Osteoblast (primary cell): Measurements from ENCODE around the gene MKNK1. TPM values are rescaled to one million over a fixed set of nuclear protein-coding genes. Genes with fewer than 3 reads are reported as not detected.

ENCODE experiments used
- DNase-seq: peaks from one replicate; pipeline ENCODE4 v3.0.0; 2011; ENCODE audit warnings: low spot score, mixed read lengths; ENCODE audit not compliant: insufficient read length; ENCODE audit errors: missing footprints
- H2AFZ ChIP-seq: 2 replicates; pipeline ENCODE4 v1.6.0; 2011; ENCODE audit warnings: mild to moderate bottlenecking, low read length
- H3K27ac ChIP-seq: 2 replicates; pipeline ENCODE4 v1.5.1; 2011; ENCODE audit warnings: mild to moderate bottlenecking, low read depth, low read length, moderate library complexity
- H3K27me3 ChIP-seq: 2 replicates; pipeline ENCODE4 v1.6.0; 2012; ENCODE audit warnings: mild to moderate bottlenecking, control low read depth, inconsistent platforms, low read length, moderate library complexity; ENCODE audit not compliant: insufficient read depth
- H3K36me3 ChIP-seq: 2 replicates; pipeline ENCODE4 v1.5.1; 2011; ENCODE audit warnings: mild to moderate bottlenecking, low read length, control low read depth, moderate library complexity; ENCODE audit not compliant: insufficient read depth
- H3K4me1 ChIP-seq: 2 replicates; pipeline ENCODE4 v1.5.1; 2011; ENCODE audit warnings: mild to moderate bottlenecking, low read length, control low read depth, moderate library complexity; ENCODE audit not compliant: insufficient read depth
- H3K4me2 ChIP-seq: 2 replicates; pipeline ENCODE4 v1.6.0; 2011; ENCODE audit warnings: mild to moderate bottlenecking, low read length; ENCODE audit not compliant: insufficient read depth
- H3K4me3 ChIP-seq: fragments of 200-600 bp; sonication (generic); 3 replicates; pipeline ENCODE4 v1.5.1; 2012; ENCODE audit warnings: mild to moderate bottlenecking, low read length, inconsistent platforms; ENCODE audit not compliant: insufficient read depth
- H3K79me2 ChIP-seq: 2 replicates; pipeline ENCODE4 v1.6.0; 2012; ENCODE audit warnings: mild to moderate bottlenecking, low read length, control low read depth, inconsistent platforms; ENCODE audit not compliant: insufficient read depth
- H3K9me3 ChIP-seq: 2 replicates; pipeline ENCODE4 v1.5.1; 2011; ENCODE audit warnings: low read depth, low read length, control low read depth
- H4K20me1 ChIP-seq: 2 replicates; pipeline ENCODE4 v1.6.0; 2012; ENCODE audit warnings: mild to moderate bottlenecking, low read length, control low read depth; ENCODE audit not compliant: insufficient read depth
- total RNA-seq: library from RNA; depleted of rRNA; stranded (reverse); fragments of >200 nt; gene quantifications from 2 replicates; pipeline ENCODE4 v1.2.3, GENCODE V29; 2012
- TF ChIP-seq, protein P1 (sequence below): IDR thresholded peaks from 2 replicates; pipeline ENCODE4 v1.5.1; 2011; ENCODE audit warnings: mild to moderate bottlenecking, low read depth, low read length, moderate library complexity; ENCODE audit errors: extremely low read depth

MKNK1 gene
- total RNA-seq, 1 donor: 31.8 TPM

DNA sequence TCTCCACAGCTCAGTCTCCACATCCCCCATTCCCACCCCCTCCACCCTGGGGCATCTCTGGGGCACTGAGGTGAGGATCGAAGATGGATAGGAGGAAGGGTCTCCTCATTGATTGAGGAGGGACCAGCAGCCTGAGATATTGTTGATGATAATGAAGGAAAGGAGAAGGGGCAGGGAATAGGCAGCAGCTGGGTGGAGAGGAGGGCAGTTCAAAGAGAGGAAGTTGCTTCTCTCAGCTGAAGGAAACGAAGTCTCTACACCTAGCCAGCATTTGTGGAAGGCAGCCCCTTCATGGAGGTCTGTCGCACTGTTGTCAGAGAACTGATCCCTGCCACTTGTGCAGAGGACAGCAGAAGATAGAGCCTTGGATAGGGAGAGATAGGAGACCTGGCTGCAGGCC, 58.3 kb downstream of the MKNK1 start:
- no peaks in the 10 kb centered on the region for H3K36me3 ChIP-seq
- H3K9me3 ChIP-seq: no peaks in the 10 kb centered on the region
- no peak overlapping the region for H3K4me2 ChIP-seq
- no peak overlapping the region for H3K27ac ChIP-seq
- no peak overlapping the region for H3K4me3 ChIP-seq
- no peaks in the 10 kb centered on the region for H4K20me1 ChIP-seq
- H3K79me2 ChIP-seq: no peaks in the 10 kb centered on the region
- H2AFZ ChIP-seq: no peak overlapping the region
- TF ChIP-seq, protein P1, sequence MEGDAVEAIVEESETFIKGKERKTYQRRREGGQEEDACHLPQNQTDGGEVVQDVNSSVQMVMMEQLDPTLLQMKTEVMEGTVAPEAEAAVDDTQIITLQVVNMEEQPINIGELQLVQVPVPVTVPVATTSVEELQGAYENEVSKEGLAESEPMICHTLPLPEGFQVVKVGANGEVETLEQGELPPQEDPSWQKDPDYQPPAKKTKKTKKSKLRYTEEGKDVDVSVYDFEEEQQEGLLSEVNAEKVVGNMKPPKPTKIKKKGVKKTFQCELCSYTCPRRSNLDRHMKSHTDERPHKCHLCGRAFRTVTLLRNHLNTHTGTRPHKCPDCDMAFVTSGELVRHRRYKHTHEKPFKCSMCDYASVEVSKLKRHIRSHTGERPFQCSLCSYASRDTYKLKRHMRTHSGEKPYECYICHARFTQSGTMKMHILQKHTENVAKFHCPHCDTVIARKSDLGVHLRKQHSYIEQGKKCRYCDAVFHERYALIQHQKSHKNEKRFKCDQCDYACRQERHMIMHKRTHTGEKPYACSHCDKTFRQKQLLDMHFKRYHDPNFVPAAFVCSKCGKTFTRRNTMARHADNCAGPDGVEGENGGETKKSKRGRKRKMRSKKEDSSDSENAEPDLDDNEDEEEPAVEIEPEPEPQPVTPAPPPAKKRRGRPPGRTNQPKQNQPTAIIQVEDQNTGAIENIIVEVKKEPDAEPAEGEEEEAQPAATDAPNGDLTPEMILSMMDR: no peak
- peaks cover 2% of the 10 kb centered on the region for H3K4me1 ChIP-seq
- DNase-seq: no peak
- H3K27me3 ChIP-seq: peaks cover 51% of the 10 kb centered on the region

DNA sequence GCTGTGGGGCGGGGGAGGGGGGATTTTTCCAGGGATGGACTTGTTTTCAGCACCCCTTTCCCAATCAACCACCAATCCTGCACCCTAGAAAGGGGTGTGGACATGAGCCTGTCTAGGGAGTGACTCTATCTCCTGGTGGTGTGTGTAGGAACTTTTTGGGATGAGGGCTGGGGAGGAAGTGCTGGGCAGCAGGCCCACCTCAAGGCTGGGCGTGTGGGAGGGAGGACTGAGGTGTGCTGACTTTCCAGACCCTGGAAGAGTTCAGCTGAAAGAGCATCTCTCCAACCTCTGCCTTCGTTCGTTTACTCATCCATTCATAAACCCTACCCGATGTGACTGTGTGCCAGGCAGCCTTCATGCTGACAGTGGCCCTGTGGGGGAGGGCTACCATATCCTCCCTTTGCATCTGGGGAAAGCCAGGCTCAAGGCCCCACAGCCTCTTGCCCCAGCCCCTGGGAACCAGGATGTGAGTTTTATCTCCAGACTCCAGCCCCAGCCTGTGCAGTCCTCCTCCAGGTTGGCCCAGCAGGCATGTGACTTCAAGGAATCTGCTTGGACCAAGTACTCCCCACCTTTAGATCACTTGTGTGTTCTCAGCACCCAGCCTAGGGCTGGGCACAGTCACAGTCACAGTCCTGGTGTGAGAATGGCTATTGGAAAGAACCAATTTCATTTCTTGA, 59.4 kb downstream of the MKNK1 start:
- TF ChIP-seq, protein P1: no peak
- H2AFZ ChIP-seq: no peak overlapping the region
- no peak for DNase-seq
- H3K4me1 ChIP-seq: peaks cover 8% of the 10 kb centered on the region
- no peaks in the 10 kb centered on the region for H3K79me2 ChIP-seq
- H3K27ac ChIP-seq: no peak overlapping the region
- peaks cover 51% of the 10 kb centered on the region for H3K27me3 ChIP-seq
- H3K9me3 ChIP-seq: no peaks in the 10 kb centered on the region
- H3K36me3 ChIP-seq: no peaks in the 10 kb centered on the region
- no peak overlapping the region for H3K4me3 ChIP-seq
- H4K20me1 ChIP-seq: no peaks in the 10 kb centered on the region
- H3K4me2 ChIP-seq: no peak overlapping the region

DNA sequence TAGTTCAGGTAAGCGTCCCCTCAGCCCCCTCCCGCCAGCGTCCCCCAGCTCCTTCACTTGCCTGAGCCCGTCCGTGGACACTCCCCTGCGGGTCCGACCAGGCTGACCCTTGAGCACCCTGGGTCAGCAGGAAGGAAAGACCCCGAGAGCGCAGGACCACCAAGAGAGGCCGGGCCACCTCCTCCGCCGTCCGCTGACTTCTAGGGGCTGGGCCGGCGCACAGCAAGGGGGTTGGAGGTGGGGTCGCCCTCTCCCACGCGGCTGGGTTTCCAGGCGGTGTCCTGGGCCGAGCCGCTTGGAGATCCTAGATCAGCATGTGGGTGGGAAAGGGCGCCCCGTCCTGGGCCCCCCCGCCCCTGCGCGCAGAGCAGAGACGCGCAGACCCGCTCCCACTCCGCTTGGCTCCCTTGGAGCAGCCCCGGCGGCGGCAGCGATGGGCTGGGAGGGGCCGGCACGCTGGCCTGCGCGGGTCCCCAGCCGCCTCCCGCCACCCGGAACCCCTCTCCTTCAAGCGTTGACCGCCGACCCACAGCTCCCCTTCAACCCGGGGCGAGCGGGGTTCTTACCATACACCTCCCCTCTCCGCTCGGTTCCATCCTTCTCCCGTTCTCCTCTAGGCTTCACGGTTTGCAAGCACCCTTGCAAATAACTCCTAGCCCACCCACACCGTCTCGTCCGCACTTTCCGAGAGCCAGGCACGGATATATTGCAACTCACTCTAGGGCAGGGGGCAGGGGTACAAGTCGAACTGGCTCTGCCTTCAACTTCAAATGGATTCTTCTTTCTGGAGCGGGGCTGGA, 60.1 kb downstream of the MKNK1 start:
- H4K20me1 ChIP-seq: no peaks in the 10 kb centered on the region
- H3K9me3 ChIP-seq: no peaks in the 10 kb centered on the region
- TF ChIP-seq, protein P1: no peak
- H3K27me3 ChIP-seq: peaks cover 51% of the 10 kb centered on the region
- H2AFZ ChIP-seq: no peak overlapping the region
- peaks cover 10% of the 10 kb centered on the region for H3K4me1 ChIP-seq
- H3K36me3 ChIP-seq: no peaks in the 10 kb centered on the region
- H3K4me2 ChIP-seq: no peak overlapping the region
- H3K4me3 ChIP-seq: no peak overlapping the region
- no peak overlapping the region for H3K27ac ChIP-seq
- H3K79me2 ChIP-seq: no peaks in the 10 kb centered on the region
- no peak for DNase-seq

DNA sequence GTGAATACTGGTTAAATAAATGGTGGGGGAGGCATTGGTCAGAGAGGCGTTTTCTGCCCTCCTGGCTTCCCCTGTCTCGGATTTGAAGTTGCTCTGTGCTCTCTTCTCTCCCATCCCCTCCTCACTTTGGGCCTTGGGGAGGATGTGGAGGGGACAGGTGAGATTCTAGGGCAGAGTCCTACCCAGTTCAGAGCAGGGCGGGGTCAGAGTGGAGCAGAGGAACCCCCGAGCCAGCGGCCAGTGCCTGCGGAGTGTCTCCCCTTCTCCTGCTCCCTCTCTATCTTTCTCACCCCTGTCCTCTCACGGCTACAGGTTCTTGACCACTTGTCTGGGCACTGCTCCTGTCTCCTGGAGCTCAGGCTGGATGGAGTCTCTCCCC, 60.7 kb downstream of the MKNK1 start:
- H3K9me3 ChIP-seq: no peaks in the 10 kb centered on the region
- no peak overlapping the region for H3K27ac ChIP-seq
- no peaks in the 10 kb centered on the region for H3K79me2 ChIP-seq
- H3K4me2 ChIP-seq: no peak overlapping the region
- peaks cover 10% of the 10 kb centered on the region for H3K4me1 ChIP-seq
- no peak for DNase-seq
- H4K20me1 ChIP-seq: no peaks in the 10 kb centered on the region
- no peaks in the 10 kb centered on the region for H3K36me3 ChIP-seq
- TF ChIP-seq, protein P1: no peak
- no peak overlapping the region for H3K4me3 ChIP-seq
- H2AFZ ChIP-seq: no peak overlapping the region
- peaks cover 51% of the 10 kb centered on the region for H3K27me3 ChIP-seq
